HepG2 (cell line): ENCODE measurements around the gene CCL24. TPM values are rescaled to one million over a fixed set of nuclear protein-coding genes. Genes with fewer than 3 reads are reported as not detected.

Source experiments
- ATAC-seq: fragments of 200-7000 bp; cut with Tn5 transposase; 3 replicates; pipeline ENCODE4 v1.9.1; 2020; ENCODE audit warnings: mild to moderate bottlenecking, moderate library complexity
- BruUV-seq: library from RNA; stranded (reverse); fragments of 400-500 nt; replicated peaks from 2 replicates; lab custom pipeline; 2021; lab: Mats Ljungman, UMichigan
- CTCF ChIA-PET: fragments of 300-600 bp; formaldehyde crosslinking; extraction: SDS; loops from one replicate; lab custom pipeline; 2021; ENCODE audit warnings: low total read pairs, inconsistent platforms, low intra/inter-chr PET ratio; lab: Yijun Ruan, JAX
- POLR2A ChIA-PET: fragments of 350-600 bp; sonication (Branson Sonifier 250); formaldehyde crosslinking; loops from one replicate; lab custom pipeline; 2020; ENCODE audit warnings: antibody characterized with exemption, inconsistent platforms; lab: Yijun Ruan, JAX
- DNase-seq: peaks from one replicate; pipeline ENCODE4 v3.0.0-alpha.2; 2015; ENCODE audit warnings: low spot score
- FAIRE-seq: peaks from 3 replicates; lab custom pipeline; 2011; peaks lifted over from hg19 to GRCh38; lab: Jason Lieb, UNC
- H2AFZ ChIP-seq: one replicate; pipeline ENCODE4 v1.6.1; 2011; ENCODE audit warnings: low read length, inconsistent platforms
- H3K27ac ChIP-seq: fragments of 300-600 bp; 3 replicates; pipeline ENCODE4 v1.8.0; 2011; ENCODE audit warnings: mixed run types, mild to moderate bottlenecking, mixed read lengths, low read length, inconsistent platforms; ENCODE audit not compliant: insufficient read depth; ENCODE audit errors: extremely low read length
- H3K27me3 ChIP-seq, 2 experiments: fragments of 200-600 bp in 1 of 2; 2 replicates in 1 of 2; 3 replicates in 1 of 2; pipeline versions ENCODE4 v1.6.0 to v1.8.0; 2011; ENCODE audit warnings: low read length in 2 of 2, mild to moderate bottlenecking in 2 of 2, moderate library complexity in 2 of 2, inconsistent platforms in 1 of 2; ENCODE audit not compliant: insufficient read depth in 2 of 2, control insufficient read depth in 1 of 2
- H3K36me3 ChIP-seq, 2 experiments: fragments of 200-600 bp in 1 of 2; replicated peaks in 1 of 2; 2 replicates in 1 of 2; 3 replicates in 1 of 2; pipeline versions ENCODE4 v1.5.1 to v1.8.0; 2011; ENCODE audit warnings: low read length in 2 of 2, inconsistent platforms in 1 of 2; ENCODE audit not compliant: insufficient read depth in 2 of 2, control insufficient read depth in 1 of 2
- H3K4me1 ChIP-seq: 2 replicates; pipeline ENCODE4 v1.5.1; 2012; ENCODE audit warnings: low read length, inconsistent platforms; ENCODE audit not compliant: insufficient read depth
- H3K4me2 ChIP-seq: 2 replicates; pipeline ENCODE4 v1.6.0; 2011; ENCODE audit warnings: low read depth, low read length, inconsistent platforms
- H3K4me3 ChIP-seq, 3 experiments: fragments of 200-600 bp in 1 of 3; sonication (generic), shearing (Covaris generic) in 1 of 3; replicated peaks in 1 of 3; 2 replicates each; pipeline ENCODE4 v1.5.1; 2011 to 2016; ENCODE audit warnings: low read length in 3 of 3, inconsistent platforms in 2 of 3, low read depth in 2 of 3, mild to moderate bottlenecking in 2 of 3, control low read depth in 1 of 3, mixed read lengths in 1 of 3; ENCODE audit not compliant: insufficient read depth in 1 of 3
- H3K79me2 ChIP-seq: one replicate; pipeline ENCODE4 v1.6.1; 2011; ENCODE audit warnings: low read length, inconsistent platforms; ENCODE audit not compliant: insufficient read depth
- H3K9ac ChIP-seq: 2 replicates; pipeline ENCODE4 v1.6.0; 2011; ENCODE audit warnings: mild to moderate bottlenecking, low read depth, low read length, inconsistent platforms; ENCODE audit not compliant: insufficient read depth
- H3K9me3 ChIP-seq: 2 replicates; pipeline ENCODE4 v1.5.1; 2012; ENCODE audit warnings: mild to moderate bottlenecking, low read length
- H4K20me1 ChIP-seq: 2 replicates; pipeline ENCODE4 v1.6.0; 2011; ENCODE audit warnings: inconsistent platforms, mild to moderate bottlenecking, low read length, moderate library complexity; ENCODE audit not compliant: insufficient read depth
- NFE2 ChIP-seq: sonication (generic); formaldehyde crosslinking; IDR thresholded peaks from 2 replicates; pipeline ENCODE4 v1.4.0; 2020; ENCODE audit warnings: missing genetic modification reagents
- NR2F6 ChIP-seq, 2 experiments: IDR thresholded peaks; 2 replicates each; pipeline ENCODE4 v1.6.1; 2016; ENCODE audit warnings: antibody characterized with exemption in 1 of 2, mild to moderate bottlenecking in 1 of 2
- ZNF121 ChIP-seq: sonication (generic); formaldehyde crosslinking; IDR thresholded peaks from 2 replicates; pipeline ENCODE4 v1.5.0; 2020; ENCODE audit warnings: mild to moderate bottlenecking, missing genetic modification reagents
- ZNF282 ChIP-seq: fragments of 450-650 bp; IDR thresholded peaks from 2 replicates; pipeline ENCODE4 v1.6.1; 2018; ENCODE audit not compliant: partially characterized antibody
- ZNF331 ChIP-seq: sonication (generic); formaldehyde crosslinking; IDR thresholded peaks from 2 replicates; pipeline ENCODE4 v1.4.0; 2020; ENCODE audit warnings: missing genetic modification reagents
- ZNF557 ChIP-seq: sonication (generic); formaldehyde crosslinking; IDR thresholded peaks from 2 replicates; pipeline ENCODE4 v1.4.0; 2020; ENCODE audit warnings: missing genetic modification reagents
- ZNF703 ChIP-seq: sonication (generic); formaldehyde crosslinking; IDR thresholded peaks from 2 replicates; pipeline ENCODE4 v1.5.1; 2020; ENCODE audit warnings: missing genetic modification reagents, mild to moderate bottlenecking, moderate library complexity, borderline replicate concordance
- WGBS: methylation state at CpG from one replicate; pipeline ENCODE4 v1.1.6; 2017; ENCODE audit warnings: low lambda C conversion rate; 5-methylcytosine and 5-hydroxymethylcytosine counted together
- in situ Hi-C: cut with HindIII; loops from 2 replicates; pipeline ENCODE4 v1.10.0; 2017; ENCODE audit warnings: low pct_unique_long_range_greater_than_20kb; ENCODE audit not compliant: extremely low pct_ligation_motif_present
- intact Hi-C: fragments of 100-400 bp; cut with micrococcal nuclease; formaldehyde crosslinking; loops from one replicate; pipeline ENCODE4 v1.10.0; 2022; ENCODE audit not compliant: unreplicated experiment
- polyA plus RNA-seq, 8 experiments: library from polyadenylated mRNA; depleted of rRNA in 3 of 8; stranded (reverse) in 7 of 8; unstranded in 1 of 8; fragments of >200 nt; fragmentation: Illumina TruSeq in 4 of 8; extraction: Trizol in 4 of 8; gene quantifications; 2 replicates each; pipeline versions ENCODE4 v1.2.1 to v1.2.3, GENCODE V29; 2011 to 2016; ENCODE audit warnings: low read depth in 4 of 8, missing spikeins in 1 of 8, mixed read lengths in 1 of 8; ENCODE audit not compliant: insufficient read depth in 1 of 8
- total RNA-seq, 5 experiments: library from RNA; depleted of rRNA; stranded (reverse); fragments of >200 nt; fragmentation: Illumina TruSeq; extraction: Trizol; gene quantifications; 2 replicates each; pipeline ENCODE4 v1.2.3, GENCODE V29; 2016; ENCODE audit warnings: low read depth in 1 of 5
- TF ChIP-seq, protein P1 (sequence below): sonication (generic); formaldehyde crosslinking; IDR thresholded peaks from 2 replicates; pipeline ENCODE4 v1.5.0; 2020; ENCODE audit warnings: mild to moderate bottlenecking, missing genetic modification reagents
- TF ChIP-seq, protein P2 (sequence below): sonication (generic); formaldehyde crosslinking; IDR thresholded peaks from 2 replicates; pipeline ENCODE4 v1.4.0; 2020; ENCODE audit warnings: missing genetic modification reagents, mild to moderate bottlenecking, borderline replicate concordance

CCL24 gene
- total and polyA plus RNA-seq, 2 of the 13 experiments (the other 11 are each of a cell fraction or from before 2014, with no cell fraction given): not detected

DNA sequence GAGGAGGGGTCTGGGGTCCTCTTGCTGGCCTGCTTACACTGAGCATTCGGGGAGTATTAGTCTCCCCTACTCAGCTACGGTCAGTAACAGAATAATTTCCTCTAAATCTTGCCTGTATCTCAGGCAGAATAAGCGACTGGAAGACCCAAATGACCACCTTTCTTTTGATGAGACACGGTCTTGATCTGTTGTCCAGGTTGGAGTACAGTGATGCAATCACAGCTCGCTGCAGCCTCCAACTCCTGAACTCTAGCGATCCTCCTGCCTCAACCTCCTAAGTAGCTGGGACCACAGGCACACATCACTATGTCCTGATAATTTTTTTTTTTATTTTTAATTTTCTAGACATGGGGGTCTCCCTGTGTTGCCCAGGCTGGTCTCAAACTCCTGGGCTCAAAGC, 17.2 kb downstream of the CCL24 start:
- WGBS: 44% methylated on average over 5 of the region's 6 CpGs
- peaks cover 0 to 1% of the 10 kb centered on the region in 2 experiments; a peak in 1 of 5 replicates for H3K27me3 ChIP-seq
- CTCF ChIA-PET: no interaction called here

More for the DNA sequence above, 17.2 kb downstream of the CCL24 start:
- ATAC-seq (no peak), FAIRE-seq (no peak), DNase-seq (no peak)
- no peaks in the 10 kb centered on the region for H3K36me3 ChIP-seq
- H3K4me3 ChIP-seq: no peak overlapping the region
- no peaks in the 10 kb centered on the region for H4K20me1 ChIP-seq
- TF ChIP-seq ZNF121 (CRISPR knock-in tag) (0 out of 2 replicates have a peak, but pooled peaks have one; percentile 32), NR2F6 (IDR thresholded peaks at IDR 0.05) (no peak), NR2F6 (CRISPR knock-in tag; IDR thresholded peaks at IDR 0.05) (no peak), ZNF282 (no peak), ZNF703 (no peak), NFE2 (CRISPR knock-in tag) (no peak), ZNF557 (no peak), ZNF331 (CRISPR knock-in tag) (no peak)
- TF ChIP-seq, protein P1, sequence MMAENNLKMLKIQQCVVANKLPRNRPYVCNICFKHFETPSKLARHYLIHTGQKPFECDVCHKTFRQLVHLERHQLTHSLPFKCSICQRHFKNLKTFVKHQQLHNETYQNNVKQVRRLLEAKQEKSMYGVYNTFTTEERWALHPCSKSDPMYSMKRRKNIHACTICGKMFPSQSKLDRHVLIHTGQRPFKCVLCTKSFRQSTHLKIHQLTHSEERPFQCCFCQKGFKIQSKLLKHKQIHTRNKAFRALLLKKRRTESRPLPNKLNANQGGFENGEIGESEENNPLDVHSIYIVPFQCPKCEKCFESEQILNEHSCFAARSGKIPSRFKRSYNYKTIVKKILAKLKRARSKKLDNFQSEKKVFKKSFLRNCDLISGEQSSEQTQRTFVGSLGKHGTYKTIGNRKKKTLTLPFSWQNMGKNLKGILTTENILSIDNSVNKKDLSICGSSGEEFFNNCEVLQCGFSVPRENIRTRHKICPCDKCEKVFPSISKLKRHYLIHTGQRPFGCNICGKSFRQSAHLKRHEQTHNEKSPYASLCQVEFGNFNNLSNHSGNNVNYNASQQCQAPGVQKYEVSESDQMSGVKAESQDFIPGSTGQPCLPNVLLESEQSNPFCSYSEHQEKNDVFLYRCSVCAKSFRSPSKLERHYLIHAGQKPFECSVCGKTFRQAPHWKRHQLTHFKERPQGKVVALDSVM (CRISPR knock-in tag): 0 out of 2 replicates have a peak, but pooled peaks have one; percentile 31
- TF ChIP-seq, protein P2, sequence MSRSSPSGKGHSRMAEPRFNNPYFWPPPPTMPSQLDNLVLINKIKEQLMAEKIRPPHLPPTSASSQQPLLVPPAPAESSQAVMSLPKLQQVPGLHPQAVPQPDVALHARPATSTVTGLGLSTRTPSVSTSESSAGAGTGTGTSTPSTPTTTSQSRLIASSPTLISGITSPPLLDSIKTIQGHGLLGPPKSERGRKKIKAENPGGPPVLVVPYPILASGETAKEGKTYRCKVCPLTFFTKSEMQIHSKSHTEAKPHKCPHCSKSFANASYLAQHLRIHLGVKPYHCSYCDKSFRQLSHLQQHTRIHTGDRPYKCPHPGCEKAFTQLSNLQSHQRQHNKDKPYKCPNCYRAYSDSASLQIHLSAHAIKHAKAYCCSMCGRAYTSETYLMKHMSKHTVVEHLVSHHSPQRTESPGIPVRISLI (CRISPR knock-in tag): no peak
- no TSS peak for BruUV-seq
- no peaks in the 10 kb centered on the region for H3K9me3 ChIP-seq
- in situ Hi-C loops (no loop called here), intact Hi-C loops (no loop called here)
- H3K4me1 ChIP-seq: no peaks in the 10 kb centered on the region
- no peak overlapping the region for H3K9ac ChIP-seq
- no peak overlapping the region for H3K4me2 ChIP-seq
- POLR2A ChIA-PET: no interaction called here
- no peak overlapping the region for H3K27ac ChIP-seq
- no peaks in the 10 kb centered on the region for H3K79me2 ChIP-seq
- no peak overlapping the region for H2AFZ ChIP-seq
